Measurements from ENCODE around the gene ATP7B.
"Not testable (repeated sequence)": the region's sequence is repeated elsewhere in the genome, so short reads cannot be mapped to it uniquely, and the experiment has no call there.

Gene ATP7B

DNA sequence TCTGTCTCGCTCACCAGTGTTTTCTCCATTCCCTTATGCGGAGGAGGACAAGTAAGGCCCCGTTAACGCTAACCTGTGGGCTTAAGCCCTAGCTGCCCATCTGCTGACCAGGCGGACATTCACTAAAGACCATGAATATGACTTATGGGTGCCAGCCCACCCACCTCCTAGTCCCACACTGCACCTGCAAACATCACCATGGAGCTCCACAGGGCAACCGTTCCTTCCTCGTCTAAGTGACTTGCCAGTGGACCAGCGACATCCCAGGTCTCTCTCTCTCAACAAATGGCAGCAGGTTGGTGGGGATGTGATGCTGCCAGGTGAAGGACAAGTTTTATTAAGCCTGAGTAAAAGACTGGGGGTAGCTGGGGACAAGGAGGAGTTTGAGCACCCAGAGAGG lies 94.3 kb downstream of the ATP7B start:
- no peak overlapping the region for H3K27ac Mint-ChIP-seq
- no peak for DNase-seq
- no peak for ATAC-seq
- H3K36me3 Mint-ChIP-seq (ENCODE audit: low read depth) = no peaks in the 10 kb centered on the region
- peaks cover 3% of the 10 kb centered on the region for H3K4me1 Mint-ChIP-seq
- H3K4me3 Mint-ChIP-seq = no peak overlapping the region
- no peaks in the 10 kb centered on the region for H3K9me3 Mint-ChIP-seq
- H3K27me3 Mint-ChIP-seq = peaks cover 3% of the 10 kb centered on the region

DNA sequence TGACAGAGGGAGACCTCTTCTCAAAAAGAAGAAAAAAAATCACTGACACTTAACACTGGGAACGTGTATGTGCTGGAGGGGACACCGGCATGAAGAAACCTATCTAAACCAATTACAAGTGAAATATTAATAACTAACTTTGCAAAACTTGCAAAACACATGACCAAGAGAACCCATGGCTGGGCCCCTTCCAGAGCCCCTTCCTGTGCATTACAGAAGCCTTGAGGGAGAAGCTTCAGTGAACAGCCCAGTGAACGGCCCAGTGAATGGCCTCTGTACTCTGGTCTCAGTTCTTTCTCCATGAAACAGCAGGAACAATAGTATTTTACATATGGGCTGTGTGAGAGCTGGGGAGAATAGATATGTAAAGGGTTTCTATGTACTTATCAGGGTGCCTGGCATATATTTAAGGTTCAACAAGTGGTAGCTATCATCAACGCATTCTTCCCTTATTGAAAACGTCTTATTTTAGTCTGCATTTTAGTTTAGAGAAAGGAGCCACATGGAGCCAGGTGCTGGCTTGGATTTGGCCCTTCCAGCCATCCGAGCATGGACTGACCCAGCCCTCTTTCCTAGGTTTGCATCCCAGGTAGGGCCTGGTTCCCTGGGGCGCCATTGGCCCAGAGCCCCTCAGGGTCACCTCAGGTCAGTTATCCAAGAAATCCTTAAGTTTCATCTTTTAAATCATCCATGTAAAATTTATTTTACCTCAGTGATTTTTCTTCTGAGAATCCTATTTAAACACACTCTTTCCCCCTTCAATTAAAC lies 95.0 kb downstream of the ATP7B start:
- Mint-ChIP-seq H3K27ac (no peak overlapping the region), H3K4me1 (peaks cover 3% of the 10 kb centered on the region), H3K4me3 (no peak overlapping the region), H3K9me3 (no peaks in the 10 kb centered on the region), H3K36me3 (ENCODE audit: low read depth) (no peaks in the 10 kb centered on the region), H3K27me3 (peaks cover 3% of the 10 kb centered on the region)
- no peak for DNase-seq
- ATAC-seq = no peak

DNA sequence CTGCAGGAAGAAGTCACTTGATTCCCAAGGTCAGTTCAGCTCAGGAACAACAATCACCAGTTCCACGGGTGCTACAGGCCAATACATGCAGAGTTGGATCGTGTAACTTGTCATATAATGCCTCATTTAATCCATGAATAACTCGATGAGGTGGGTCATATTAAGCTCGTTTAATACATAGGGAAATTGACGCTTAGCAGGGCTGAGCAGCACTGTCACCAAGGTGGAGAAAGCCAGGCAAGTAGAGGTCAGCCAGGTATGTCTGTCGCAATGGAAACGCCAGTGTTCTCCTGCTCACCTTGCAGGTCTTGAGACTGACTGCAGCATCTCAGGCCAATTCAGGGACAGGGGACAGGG lies 97.1 kb downstream of the ATP7B start:
- Mint-ChIP-seq H3K36me3 (ENCODE audit: low read depth) (no peaks in the 10 kb centered on the region), H3K27me3 (peaks cover 3% of the 10 kb centered on the region), H3K4me1 (peaks cover 16% of the 10 kb centered on the region), H3K27ac (no peak overlapping the region), H3K4me3 (no peak overlapping the region), H3K9me3 (no peaks in the 10 kb centered on the region)
- DNase-seq (no peak), ATAC-seq (no peak)

DNA sequence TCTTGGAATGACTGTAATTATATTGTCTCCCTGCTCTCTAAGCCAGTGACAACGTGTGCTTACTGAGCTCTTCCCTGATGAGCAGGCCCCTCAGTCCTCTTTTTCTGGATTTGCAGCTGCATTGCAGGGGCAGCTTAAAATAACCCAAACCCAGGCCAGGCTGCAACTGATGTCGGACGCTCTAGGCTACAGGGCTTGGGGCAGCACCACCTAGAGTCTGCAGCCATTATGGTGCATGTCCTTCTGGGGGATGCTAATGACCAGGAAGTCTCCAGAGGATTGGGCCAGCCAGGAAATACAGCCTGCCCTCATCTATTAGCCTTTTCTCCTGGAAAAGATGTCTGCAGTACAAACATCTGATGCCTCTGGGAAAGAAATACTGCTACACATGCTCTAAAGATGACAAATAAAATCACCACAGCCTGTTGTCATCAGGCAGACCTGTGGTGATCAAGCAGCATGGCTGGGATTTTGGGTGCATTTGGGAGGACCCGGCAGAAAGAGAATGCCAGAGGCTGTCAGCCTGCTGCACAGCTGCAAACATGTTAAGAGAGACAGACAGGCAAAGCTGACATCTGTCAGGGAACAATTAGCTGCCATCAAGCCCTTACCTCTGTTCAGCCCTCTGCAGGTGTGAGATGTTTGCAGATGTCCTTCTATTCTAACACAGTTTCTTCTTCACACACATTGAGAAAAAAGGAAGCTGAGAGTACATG lies 97.7 kb downstream of the ATP7B start:
- ATAC-seq (no peak), DNase-seq (no peak)
- Mint-ChIP-seq H3K4me3 (no peak overlapping the region), H3K27ac (no peak overlapping the region), H3K27me3 (peaks cover 3% of the 10 kb centered on the region), H3K4me1 (peaks cover 20% of the 10 kb centered on the region), H3K9me3 (no peaks in the 10 kb centered on the region), H3K36me3 (ENCODE audit: low read depth) (no peaks in the 10 kb centered on the region)

DNA sequence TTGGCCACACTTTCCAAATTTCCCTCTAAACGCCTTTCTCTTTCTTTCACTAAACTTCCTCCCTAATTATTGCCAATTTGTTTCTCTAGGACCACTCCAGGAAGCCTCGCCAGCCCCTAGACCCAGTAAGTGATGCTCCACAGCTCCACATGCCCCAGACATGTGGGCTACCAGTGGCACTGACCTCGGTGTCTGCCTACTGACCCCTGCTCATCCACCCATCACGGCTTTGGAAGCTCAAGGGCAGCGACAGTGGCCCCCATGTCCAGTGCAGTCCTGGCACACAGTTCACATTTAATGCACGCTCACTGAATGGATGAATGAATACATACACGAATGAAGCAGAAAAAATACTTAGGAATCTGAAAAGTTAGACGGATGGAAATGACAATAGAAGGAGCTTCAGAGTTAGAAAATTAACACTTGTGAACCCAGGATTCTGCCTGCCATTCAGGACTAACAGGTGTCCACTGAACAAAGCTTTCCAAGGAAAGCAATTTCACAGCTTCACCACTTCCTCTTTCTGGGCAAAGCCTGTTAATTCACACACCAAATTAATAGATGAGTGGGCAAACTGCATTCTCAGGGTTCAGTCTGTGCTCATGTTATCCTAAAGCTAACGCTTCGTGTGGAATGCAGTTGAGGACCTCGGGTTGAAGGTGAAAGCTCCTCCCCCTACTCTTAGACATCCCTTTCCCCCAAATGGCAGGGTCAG lies 98.6 kb downstream of the ATP7B start:
- DNase-seq (no peak), ATAC-seq (no peak)
- H3K27ac Mint-ChIP-seq = no peak overlapping the region
- no peak overlapping the region for H3K4me3 Mint-ChIP-seq
- no peaks in the 10 kb centered on the region for H3K9me3 Mint-ChIP-seq
- peaks cover 3% of the 10 kb centered on the region for H3K27me3 Mint-ChIP-seq
- no peaks in the 10 kb centered on the region for H3K36me3 Mint-ChIP-seq (ENCODE audit: low read depth)
- peaks cover 20% of the 10 kb centered on the region for H3K4me1 Mint-ChIP-seq

DNA sequence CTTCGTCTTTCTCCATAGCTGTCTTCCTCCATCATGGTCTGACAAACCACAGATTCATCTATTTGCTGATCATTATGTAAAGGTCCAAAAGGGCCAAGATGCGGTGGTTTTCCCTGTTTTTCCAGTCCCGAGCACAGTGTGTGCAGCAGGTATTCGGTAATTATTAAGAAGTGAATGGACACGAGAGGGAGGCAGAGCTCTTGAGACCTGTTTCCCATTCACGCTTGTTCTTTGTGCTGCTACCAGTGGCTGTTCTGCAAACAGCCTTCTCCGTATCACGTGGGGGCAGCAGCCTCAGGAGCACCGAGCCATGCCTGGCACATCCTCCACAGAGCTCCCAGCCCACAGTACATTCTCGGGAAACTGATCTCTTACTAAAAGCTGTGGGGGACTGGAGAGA lies 99.2 kb downstream of the ATP7B start:
- H3K27ac Mint-ChIP-seq = no peak overlapping the region
- ATAC-seq (no peak), DNase-seq (no peak)
- H3K36me3 Mint-ChIP-seq (ENCODE audit: low read depth) = no peaks in the 10 kb centered on the region
- H3K4me1 Mint-ChIP-seq = peaks cover 25% of the 10 kb centered on the region
- H3K27me3 Mint-ChIP-seq = peaks cover 3% of the 10 kb centered on the region
- no peak overlapping the region for H3K4me3 Mint-ChIP-seq
- no peaks in the 10 kb centered on the region for H3K9me3 Mint-ChIP-seq

DNA sequence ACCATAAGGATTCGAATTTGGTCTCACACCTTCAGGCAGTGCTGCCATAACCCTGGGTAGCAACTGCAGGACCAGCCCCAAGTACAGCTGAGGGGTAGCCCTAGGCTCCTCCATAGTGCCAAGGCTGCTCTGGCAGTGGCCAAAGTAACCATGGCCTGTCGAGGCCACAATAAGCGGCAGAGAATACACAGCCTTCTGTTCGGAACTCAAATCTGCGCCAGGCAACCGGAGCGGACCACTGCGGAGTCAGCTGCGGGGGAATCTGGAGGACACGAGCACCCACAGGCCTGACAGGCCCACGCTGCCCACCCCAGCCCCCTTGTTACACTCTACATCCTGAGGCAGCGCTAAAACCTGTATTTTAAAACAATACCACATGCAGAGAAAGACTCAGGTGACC lies 100.7 kb downstream of the ATP7B start:
- Mint-ChIP-seq H3K9me3 (no peaks in the 10 kb centered on the region), H3K27me3 (peaks cover 3% of the 10 kb centered on the region), H3K4me3 (no peak overlapping the region), H3K27ac (no peak overlapping the region), H3K4me1 (peaks cover 27% of the 10 kb centered on the region), H3K36me3 (ENCODE audit: low read depth) (no peaks in the 10 kb centered on the region)
- ATAC-seq (no peak), DNase-seq (no peak)

DNA sequence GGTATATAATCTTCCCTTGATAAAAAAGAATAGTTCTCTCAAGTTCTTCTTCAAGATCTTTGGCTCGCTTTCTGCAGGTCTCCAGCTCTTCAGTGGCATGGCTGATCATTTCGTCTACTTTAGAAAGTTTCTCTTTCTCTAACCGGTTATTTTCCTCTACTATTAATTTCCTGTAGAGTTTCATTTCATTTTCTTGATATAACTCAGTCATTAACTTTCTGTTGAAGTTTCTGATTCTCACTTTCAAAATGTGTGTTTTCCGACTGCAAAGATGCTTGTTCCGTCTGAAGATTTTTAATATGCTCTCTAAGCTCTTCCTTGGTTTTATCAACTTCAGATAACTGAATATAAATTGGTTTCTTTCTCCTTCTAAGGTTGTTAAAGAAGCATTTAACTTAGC lies 102.0 kb downstream of the ATP7B start:
- not testable (repeated sequence) for H3K9me3 Mint-ChIP-seq; DNase-seq; ATAC-seq; H3K36me3 Mint-ChIP-seq (ENCODE audit: low read depth); H3K27me3 Mint-ChIP-seq
- Mint-ChIP-seq H3K27ac (peak overlapping the region; percentile 47), H3K4me3 (peak overlapping the region; percentile 10), H3K4me1 (peaks cover 27% of the 10 kb centered on the region)

DNA sequence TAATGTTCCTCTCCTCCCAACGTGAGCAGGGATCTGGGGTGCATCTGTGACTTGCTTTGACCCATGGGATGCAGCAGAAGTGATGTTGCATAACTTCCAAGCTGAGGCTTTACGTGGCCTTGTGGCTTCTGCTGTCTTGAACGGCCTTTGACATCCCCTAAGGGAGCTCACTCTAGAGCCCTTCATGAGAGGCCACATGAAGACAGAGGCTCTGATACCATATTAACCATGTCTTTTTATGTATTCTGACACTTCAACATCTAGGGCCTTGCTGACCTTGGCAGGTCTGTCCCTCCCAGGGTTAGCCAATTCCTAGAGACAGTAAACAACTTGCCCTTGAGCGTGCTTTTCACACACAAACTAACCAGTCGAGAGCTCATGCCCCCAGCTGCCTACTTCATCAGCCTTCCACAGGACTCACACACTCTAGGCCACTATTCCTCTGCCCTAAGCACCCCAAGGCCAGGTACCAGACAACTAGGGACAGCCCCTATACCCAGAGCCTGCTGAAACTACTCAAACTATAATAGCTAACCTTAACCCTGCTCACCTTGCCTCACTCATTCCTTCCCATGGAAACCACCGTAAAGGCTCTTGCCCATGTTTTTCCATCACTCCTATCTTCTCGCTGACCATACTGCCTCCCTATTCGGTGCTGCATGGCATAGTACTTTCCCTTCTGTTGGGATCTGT lies 104.1 kb downstream of the ATP7B start:
- Mint-ChIP-seq H3K4me1 (peaks cover 26% of the 10 kb centered on the region), H3K9me3 (no peaks in the 10 kb centered on the region), H3K27ac (no peak overlapping the region), H3K27me3 (peaks cover 3% of the 10 kb centered on the region), H3K36me3 (ENCODE audit: low read depth) (no peaks in the 10 kb centered on the region), H3K4me3 (no peak overlapping the region)
- DNase-seq = no peak
- peak; percentile 71 for ATAC-seq

DNA sequence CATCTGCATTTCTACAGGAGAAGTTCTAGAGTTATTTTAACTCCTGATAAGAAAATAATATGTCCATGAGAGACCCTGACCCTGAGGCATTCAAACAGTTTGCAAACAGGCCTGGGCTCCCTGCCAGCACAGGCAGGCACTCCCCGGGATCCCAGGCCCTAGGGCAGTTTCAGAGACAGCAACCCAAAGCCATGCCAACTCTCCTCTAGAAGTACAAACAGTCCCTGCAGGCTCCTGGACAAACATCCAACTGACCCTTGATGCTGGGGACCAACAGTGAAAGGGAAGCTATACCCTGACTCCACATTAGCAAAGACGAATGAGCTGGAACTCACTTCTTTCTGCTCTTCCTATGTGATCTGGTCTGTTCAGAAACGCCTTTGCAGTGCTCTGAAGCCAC lies 104.7 kb downstream of the ATP7B start:
- H3K36me3 Mint-ChIP-seq (ENCODE audit: low read depth) = no peaks in the 10 kb centered on the region
- H3K4me3 Mint-ChIP-seq = no peak overlapping the region
- H3K27me3 Mint-ChIP-seq = peaks cover 3% of the 10 kb centered on the region
- ATAC-seq = no peak
- no peak overlapping the region for H3K27ac Mint-ChIP-seq
- no peaks in the 10 kb centered on the region for H3K9me3 Mint-ChIP-seq
- peaks cover 26% of the 10 kb centered on the region for H3K4me1 Mint-ChIP-seq
- no peak for DNase-seq

DNA sequence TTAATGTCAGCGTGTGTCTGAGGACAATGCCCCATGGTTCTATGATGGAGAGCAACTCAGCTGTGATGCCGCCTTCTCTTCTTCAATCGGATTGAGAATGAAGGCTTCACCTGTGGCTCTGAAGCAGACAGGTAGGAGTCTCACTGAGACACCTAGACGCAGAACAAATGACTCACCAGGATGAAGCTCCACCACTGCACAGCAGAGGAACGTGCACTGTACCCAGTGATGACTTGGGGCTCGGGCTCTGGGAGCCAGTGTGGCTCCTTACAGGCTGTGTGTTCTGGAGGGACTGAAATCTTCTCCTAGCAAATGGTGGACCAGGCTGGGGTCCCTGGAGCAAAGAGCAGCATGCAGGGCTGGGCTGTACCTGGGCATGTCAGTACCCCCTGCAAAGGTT lies 105.5 kb downstream of the ATP7B start:
- no peaks in the 10 kb centered on the region for H3K36me3 Mint-ChIP-seq (ENCODE audit: low read depth)
- no peak for ATAC-seq

DNA sequence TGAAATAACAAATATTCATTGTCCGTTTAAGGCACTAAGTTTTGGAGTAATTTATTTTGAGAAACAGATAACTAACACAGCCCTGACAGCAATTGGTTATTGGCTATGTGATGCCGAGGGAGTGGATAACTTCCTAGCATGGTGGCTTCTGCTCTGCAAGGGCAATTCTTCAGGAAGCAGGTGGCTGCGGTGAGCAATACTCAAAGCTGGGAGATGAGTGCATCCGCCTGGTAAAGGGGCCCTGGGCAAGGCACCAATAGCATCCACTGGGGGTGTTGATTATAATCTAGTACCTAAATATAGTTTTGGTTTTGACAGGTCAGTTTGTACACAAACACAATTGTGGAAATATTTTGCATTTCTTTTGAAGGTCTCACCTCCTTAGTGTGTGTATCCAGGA lies 108.5 kb downstream of the ATP7B start:
- ATAC-seq = no peak
- no peak for DNase-seq
- peaks cover 9% of the 10 kb centered on the region for H3K27me3 Mint-ChIP-seq
- no peaks in the 10 kb centered on the region for H3K9me3 Mint-ChIP-seq
- no peaks in the 10 kb centered on the region for H3K36me3 Mint-ChIP-seq (ENCODE audit: low read depth)
- no peak overlapping the region for H3K4me3 Mint-ChIP-seq
- peaks cover 8% of the 10 kb centered on the region for H3K4me1 Mint-ChIP-seq
- no peak overlapping the region for H3K27ac Mint-ChIP-seq

More for the DNA sequence above, 105.5 kb downstream of the ATP7B start:
- Mint-ChIP-seq H3K4me1 (peaks cover 26% of the 10 kb centered on the region), H3K9me3 (no peaks in the 10 kb centered on the region), H3K27ac (no peak overlapping the region), H3K4me3 (no peak overlapping the region), H3K27me3 (peaks cover 3% of the 10 kb centered on the region)
- DNase-seq = no peak

DNA sequence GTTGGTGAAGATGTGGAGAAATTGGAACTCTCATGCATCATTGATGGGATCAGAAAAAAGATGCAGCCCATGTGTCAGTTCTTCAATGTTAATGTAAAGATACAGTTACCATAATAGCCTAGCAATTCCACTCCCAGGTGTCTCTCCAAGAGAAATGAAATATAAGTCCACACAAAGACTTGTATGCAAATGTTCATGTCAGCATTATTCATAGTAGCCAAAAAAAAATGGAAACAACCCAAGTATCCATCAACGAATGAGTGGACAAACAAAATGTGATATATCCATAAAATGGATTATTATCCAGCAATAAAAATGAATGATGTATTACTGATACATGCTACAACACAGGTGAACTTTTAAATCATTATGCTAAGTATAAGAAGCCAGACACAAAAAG lies 110.8 kb downstream of the ATP7B start:
- Mint-ChIP-seq H3K27ac (no peak overlapping the region), H3K4me3 (no peak overlapping the region), H3K9me3 (no peaks in the 10 kb centered on the region), H3K36me3 (ENCODE audit: low read depth) (no peaks in the 10 kb centered on the region), H3K27me3 (peaks cover 9% of the 10 kb centered on the region), H3K4me1 (peaks cover 1% of the 10 kb centered on the region)
- DNase-seq = no peak
- no peak for ATAC-seq

DNA sequence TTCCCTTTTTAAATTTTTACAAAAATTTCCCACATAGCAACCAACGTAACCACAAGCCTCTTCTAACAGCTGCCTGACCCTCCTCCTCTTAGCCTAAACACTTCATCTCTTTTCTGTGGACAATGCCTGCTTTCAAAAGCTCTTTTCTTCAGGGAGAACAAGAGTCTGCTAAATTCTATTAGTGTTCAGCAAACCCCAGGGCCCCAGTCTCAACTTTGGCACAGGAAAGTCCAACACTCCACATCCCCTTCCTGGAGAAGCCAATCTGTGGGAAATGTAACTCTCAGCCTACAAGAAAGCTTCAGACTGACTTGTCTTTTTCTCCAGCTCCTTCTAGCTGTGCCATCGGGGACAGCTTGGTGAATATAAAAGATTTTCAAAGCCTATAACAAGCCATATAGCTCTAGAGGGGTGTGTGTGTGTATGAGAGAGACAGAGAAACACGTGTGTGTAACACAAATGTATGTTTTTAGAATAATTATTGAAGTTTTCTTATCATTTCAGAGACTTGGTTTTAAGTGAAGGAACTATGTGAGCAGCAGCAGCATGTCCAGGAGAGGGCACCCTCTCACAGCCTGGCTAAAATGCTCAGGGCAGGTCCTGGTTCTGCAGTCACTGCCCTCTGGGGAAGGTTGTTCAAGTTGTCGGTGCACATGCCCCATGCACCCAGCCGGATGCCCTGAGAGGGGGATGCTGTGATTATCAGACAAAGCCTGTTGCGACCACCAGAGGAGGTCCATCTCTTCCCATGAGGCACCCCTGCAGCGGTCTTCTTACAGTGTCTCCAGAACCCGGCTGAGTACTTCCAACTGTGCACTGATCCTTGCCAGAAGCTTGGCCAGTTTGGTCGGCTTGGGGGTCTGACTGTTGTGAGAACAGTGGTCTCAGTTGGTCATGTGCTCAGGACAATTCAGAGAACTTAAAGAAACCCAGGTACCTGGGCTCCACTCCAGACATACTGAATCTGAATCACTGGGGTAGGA lies 115.1 kb downstream of the ATP7B start:
- H3K27ac Mint-ChIP-seq = no peak overlapping the region
- no peaks in the 10 kb centered on the region for H3K4me1 Mint-ChIP-seq
- H3K27me3 Mint-ChIP-seq = peaks cover 13% of the 10 kb centered on the region
- DNase-seq = peak; percentile 33
- no peaks in the 10 kb centered on the region for H3K36me3 Mint-ChIP-seq (ENCODE audit: low read depth)
- peak; percentile 79 for ATAC-seq
- H3K4me3 Mint-ChIP-seq = no peak overlapping the region
- no peaks in the 10 kb centered on the region for H3K9me3 Mint-ChIP-seq

Measured in activated naive CD8-positive, alpha-beta T cell treated with anti-CD3 and anti-CD28 coated beads, Interleukin-2, amount 50 U/mL, for 24 hours (primary cell).